Bronchial epithelial cell (primary cell): ENCODE data around the gene TAOK2. TPM values are rescaled to one million over a fixed set of nuclear protein-coding genes. Genes with fewer than 3 reads are reported as not detected.

Source experiments
- DNase-seq: peaks from one replicate; pipeline ENCODE4 v3.0.0-alpha.2; 2010; ENCODE audit warnings: low read depth
- FAIRE-seq: peaks from 2 replicates; lab custom pipeline; 2011; peaks lifted over from hg19 to GRCh38; lab: Jason Lieb, UNC
- H3K27me3 ChIP-seq: 2 replicates; pipeline ENCODE4 v1.5.1; 2011; ENCODE audit warnings: low read length; ENCODE audit not compliant: control insufficient read depth, insufficient read depth
- H3K36me3 ChIP-seq: 2 replicates; pipeline ENCODE4 v1.5.1; 2011; ENCODE audit warnings: low read length; ENCODE audit not compliant: control insufficient read depth, insufficient read depth
- H3K4me3 ChIP-seq: 2 replicates; pipeline ENCODE4 v1.5.1; 2011; ENCODE audit warnings: mild to moderate bottlenecking, low read depth, low read length, control low read depth
- total RNA-seq: library from RNA; depleted of rRNA; stranded (reverse); fragments of >200 nt; gene quantifications from 2 replicates; pipeline ENCODE4 v1.2.1, GENCODE V29; 2014
- TF ChIP-seq, protein P1 (sequence below): IDR thresholded peaks from 2 replicates; pipeline ENCODE4 v1.5.1; 2011; ENCODE audit warnings: mild to moderate bottlenecking, moderate library complexity, low read length, control low read depth, inconsistent platforms; ENCODE audit not compliant: insufficient read depth, severe bottlenecking

The TAOK2 gene
- total RNA-seq, 1 donor from 2014 or later, result 24.7 TPM

DNA sequence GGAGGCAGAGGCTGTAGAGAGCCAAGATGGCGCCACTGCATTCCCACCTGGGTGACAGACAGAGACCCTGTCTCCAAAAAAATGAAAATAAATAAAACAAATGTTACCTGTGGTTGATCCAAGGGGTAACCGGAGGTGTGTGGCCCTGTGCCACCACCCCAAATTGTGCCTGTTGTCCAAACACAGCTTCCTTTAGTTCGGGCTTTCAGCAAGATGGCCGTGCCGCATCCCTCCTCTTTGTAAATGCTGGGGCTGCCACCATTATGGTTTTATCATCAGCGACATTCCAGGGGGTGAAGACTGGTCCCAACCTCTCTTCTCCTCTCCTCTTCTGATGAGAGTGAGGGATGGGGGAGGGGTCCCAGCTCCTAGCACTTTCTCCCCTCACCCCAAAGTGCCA is 49.2 kb downstream of the TAOK2 start, which contains the start of gene C16orf92:
Gene C16orf92 (plus strand): TSS at position 312 of the 400 bp plus-strand sequence. CDS start 143 bp downstream, outside the sequence.
- DNase-seq, result no peak
- Histone ChIP-seq H3K4me3 (no peak within 1 kb of the TSS), H3K27me3 (no peaks in the 10 kb centered on the region), H3K36me3 (no peaks in the 10 kb centered on the region)
- FAIRE-seq, result no peak
- TF ChIP-seq, protein P1, sequence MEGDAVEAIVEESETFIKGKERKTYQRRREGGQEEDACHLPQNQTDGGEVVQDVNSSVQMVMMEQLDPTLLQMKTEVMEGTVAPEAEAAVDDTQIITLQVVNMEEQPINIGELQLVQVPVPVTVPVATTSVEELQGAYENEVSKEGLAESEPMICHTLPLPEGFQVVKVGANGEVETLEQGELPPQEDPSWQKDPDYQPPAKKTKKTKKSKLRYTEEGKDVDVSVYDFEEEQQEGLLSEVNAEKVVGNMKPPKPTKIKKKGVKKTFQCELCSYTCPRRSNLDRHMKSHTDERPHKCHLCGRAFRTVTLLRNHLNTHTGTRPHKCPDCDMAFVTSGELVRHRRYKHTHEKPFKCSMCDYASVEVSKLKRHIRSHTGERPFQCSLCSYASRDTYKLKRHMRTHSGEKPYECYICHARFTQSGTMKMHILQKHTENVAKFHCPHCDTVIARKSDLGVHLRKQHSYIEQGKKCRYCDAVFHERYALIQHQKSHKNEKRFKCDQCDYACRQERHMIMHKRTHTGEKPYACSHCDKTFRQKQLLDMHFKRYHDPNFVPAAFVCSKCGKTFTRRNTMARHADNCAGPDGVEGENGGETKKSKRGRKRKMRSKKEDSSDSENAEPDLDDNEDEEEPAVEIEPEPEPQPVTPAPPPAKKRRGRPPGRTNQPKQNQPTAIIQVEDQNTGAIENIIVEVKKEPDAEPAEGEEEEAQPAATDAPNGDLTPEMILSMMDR, result no peak

DNA sequence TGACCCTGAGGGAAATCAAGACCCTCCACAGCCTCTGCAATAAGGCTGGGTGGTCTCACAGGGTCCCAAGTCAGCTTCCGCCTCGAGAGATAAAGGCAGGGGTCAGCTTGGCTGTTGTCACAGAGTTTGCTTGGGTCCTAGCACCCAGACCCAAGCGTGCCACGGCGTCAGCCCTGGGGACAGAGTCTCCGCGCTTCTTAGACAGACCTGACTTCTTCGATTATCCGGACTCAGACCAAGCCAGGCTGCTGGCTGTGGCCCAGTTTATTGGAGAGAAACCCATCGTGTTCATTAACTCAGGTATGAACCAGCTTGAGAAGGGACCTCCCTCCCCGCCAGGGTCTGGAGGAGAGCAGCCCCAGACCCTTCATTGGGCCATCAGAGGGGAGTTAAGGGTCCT is 49.9 kb downstream of the TAOK2 start:
- H3K36me3 ChIP-seq, result no peaks in the 10 kb centered on the region
- TF ChIP-seq, protein P1, result no peak
- peak; percentile 32 for FAIRE-seq
- H3K27me3 ChIP-seq, result peaks cover 2% of the 10 kb centered on the region
- no peak overlapping the region for H3K4me3 ChIP-seq
- no peak for DNase-seq

DNA sequence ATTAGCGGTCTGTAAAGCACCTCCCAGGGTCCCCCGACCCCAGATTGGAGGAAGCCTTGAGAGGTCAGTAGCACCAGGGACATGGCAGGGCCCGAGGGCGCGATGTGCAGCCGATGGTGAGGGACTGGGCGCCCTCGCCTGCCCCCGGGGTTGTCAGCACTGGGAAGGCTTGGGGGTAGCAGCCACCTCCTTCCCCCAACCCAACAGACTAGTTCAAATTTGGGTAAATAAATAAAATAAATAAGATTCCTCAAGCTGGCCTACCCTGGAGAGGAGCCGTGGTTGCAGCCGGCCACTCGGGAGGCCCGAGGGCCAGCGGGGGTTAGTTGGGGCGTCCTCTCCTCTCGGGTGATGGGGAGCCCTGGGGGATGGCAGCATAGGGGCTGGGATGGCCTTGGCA is 50.8 kb downstream of the TAOK2 start:
- H3K36me3 ChIP-seq, result no peaks in the 10 kb centered on the region
- TF ChIP-seq, protein P1, result no peak
- DNase-seq, result no peak
- H3K27me3 ChIP-seq, result peaks cover 10% of the 10 kb centered on the region
- FAIRE-seq, result no peak
- no peak overlapping the region for H3K4me3 ChIP-seq

- Histone ChIP-seq H3K4me3 (no peak overlapping the region), H3K27me3 (peaks cover 17% of the 10 kb centered on the region), H3K36me3 (no peaks in the 10 kb centered on the region)
- FAIRE-seq, result no peak
- no peak for DNase-seq
- TF ChIP-seq, protein P1, result no peak
Observed at GRCh38 chr16:30025156-30025555, 51.5 kb downstream of the TAOK2 start.

- FAIRE-seq, result no peak
- Histone ChIP-seq H3K4me3 (no peak overlapping the region), H3K27me3 (peaks cover 20% of the 10 kb centered on the region), H3K36me3 (no peaks in the 10 kb centered on the region)
- no peak for DNase-seq
- TF ChIP-seq, protein P1, result no peak
Observed at GRCh38 chr16:30025574-30025973, 51.9 kb downstream of the TAOK2 start.

GRCh38 chr16:30026449-30026848 is 52.8 kb downstream of the TAOK2 start:
- DNase-seq (no peak), FAIRE-seq (no peak)
- peaks cover 24% of the 10 kb centered on the region for H3K27me3 ChIP-seq
- H3K4me3 ChIP-seq, result no peak overlapping the region
- H3K36me3 ChIP-seq, result no peaks in the 10 kb centered on the region
- TF ChIP-seq, protein P1, result no peak
